Measurements from ENCODE around the gene ZNF653.

Gene ZNF653, protein sequence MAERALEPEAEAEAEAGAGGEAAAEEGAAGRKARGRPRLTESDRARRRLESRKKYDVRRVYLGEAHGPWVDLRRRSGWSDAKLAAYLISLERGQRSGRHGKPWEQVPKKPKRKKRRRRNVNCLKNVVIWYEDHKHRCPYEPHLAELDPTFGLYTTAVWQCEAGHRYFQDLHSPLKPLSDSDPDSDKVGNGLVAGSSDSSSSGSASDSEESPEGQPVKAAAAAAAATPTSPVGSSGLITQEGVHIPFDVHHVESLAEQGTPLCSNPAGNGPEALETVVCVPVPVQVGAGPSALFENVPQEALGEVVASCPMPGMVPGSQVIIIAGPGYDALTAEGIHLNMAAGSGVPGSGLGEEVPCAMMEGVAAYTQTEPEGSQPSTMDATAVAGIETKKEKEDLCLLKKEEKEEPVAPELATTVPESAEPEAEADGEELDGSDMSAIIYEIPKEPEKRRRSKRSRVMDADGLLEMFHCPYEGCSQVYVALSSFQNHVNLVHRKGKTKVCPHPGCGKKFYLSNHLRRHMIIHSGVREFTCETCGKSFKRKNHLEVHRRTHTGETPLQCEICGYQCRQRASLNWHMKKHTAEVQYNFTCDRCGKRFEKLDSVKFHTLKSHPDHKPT

DNA sequence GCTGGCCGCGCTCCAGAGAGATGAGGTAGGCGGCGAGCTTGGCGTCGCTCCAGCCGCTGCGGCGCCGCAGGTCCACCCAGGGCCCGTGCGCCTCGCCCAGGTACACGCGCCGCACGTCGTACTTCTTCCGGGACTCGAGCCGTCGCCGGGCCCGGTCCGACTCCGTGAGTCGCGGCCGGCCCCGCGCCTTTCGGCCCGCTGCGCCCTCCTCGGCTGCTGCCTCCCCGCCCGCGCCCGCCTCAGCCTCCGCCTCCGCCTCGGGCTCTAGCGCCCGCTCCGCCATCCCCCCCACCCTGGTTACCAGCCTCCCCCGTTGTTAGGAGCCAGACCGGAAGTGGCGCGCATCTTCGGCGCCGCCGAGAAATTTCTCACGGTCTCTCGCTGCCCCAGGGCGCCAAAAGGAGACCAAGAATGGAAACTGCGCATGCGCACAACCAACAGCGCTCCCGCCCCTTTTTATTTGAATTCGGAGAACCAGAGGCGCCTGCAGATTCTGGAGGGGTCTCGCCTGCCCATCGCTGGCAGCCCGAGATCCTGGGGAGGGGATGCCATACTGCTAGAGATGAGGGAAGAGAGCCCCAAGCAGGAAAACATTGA lies at the start of gene ZNF653:
Gene ZNF653 (minus strand): TSS at position 336 of the 597 bp plus-strand sequence. CDS start 53 bp downstream, at position 283.
- peak; percentile 98 for DNase-seq (ENCODE audit: low spot score)

GRCh38 chr19:11555246-11555645 lies 49.6 kb upstream of the ZNF653 start:
- no peak for DNase-seq (ENCODE audit: low spot score)

GRCh38 chr19:11554160-11554559 lies 48.5 kb upstream of the ZNF653 start:
- DNase-seq (ENCODE audit: low spot score) = peak; percentile 0

DNA sequence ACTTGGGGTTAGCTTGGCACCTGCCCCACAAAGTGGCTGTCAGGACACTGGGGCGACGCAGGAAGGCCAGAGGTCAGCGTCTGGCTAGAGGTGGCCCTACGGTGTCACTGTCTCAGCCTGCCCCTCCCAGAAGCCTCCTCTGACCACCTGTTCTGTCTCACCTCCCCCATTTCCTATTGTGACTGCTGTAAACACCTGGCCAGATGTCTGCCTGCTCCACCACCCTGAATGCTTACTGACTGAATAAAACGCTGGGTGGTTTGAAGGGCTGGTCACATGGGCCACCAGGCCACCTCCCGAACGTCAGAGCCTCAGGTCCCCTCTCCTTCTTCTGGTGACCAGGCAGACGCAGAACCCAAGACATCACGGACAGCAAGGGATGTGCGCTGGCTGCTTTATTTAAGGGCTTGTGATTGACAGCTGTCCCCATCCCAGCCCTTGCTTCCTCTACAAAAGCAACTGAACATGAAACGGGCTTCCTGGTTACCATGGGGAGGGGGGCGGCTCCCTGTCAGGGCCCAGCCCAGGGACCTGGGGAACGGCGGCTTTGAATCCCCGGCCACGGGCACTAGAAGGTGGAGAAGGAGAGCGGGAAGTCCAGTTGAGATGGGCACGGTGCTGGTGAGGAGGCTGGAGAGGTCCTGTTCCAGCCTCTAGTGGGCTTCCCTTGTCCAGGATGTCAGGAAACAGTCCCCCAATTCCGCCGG lies 47.2 kb upstream of the ZNF653 start:
- peak; percentile 2 for DNase-seq (ENCODE audit: low spot score)

DNA sequence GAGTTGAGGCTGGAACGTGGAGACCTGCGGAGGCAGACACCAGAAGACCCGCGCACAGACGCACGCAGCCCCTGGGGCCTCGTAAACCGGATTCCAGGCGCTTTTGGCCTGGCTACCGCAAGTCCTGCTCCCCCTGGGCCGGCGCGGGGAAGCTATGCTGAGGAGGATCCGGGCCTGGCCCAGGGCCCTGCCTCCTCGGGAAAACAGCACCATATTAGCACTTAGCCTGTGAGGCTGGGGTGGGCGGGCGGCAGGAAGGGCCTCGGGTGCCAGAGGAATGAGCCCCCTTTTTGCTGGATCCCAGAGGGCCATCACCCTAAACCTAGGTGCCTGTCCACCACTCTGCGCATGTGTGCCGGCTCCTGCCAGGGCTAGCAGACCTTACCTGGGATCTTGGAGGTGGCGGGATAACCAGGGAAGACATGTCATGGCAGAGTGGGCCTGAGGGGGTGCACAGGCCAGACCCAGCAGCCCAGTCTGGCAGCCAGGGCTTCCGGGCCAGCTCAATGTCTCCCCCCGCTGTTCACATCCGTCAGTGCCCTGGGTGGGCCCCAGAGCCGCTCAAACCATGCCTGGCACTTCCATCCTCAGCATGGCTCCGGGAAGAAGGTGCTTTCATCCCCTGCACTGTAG lies 46.1 kb upstream of the ZNF653 start:
- peak; percentile 53 for DNase-seq (ENCODE audit: low spot score)

- DNase-seq (ENCODE audit: low spot score) = no peak
Observed at GRCh38 chr19:11550265-11550664, 44.6 kb upstream of the ZNF653 start.

GRCh38 chr19:11549386-11549953 lies 43.8 kb upstream of the ZNF653 start:
- DNase-seq (ENCODE audit: low spot score) = no peak

DNA sequence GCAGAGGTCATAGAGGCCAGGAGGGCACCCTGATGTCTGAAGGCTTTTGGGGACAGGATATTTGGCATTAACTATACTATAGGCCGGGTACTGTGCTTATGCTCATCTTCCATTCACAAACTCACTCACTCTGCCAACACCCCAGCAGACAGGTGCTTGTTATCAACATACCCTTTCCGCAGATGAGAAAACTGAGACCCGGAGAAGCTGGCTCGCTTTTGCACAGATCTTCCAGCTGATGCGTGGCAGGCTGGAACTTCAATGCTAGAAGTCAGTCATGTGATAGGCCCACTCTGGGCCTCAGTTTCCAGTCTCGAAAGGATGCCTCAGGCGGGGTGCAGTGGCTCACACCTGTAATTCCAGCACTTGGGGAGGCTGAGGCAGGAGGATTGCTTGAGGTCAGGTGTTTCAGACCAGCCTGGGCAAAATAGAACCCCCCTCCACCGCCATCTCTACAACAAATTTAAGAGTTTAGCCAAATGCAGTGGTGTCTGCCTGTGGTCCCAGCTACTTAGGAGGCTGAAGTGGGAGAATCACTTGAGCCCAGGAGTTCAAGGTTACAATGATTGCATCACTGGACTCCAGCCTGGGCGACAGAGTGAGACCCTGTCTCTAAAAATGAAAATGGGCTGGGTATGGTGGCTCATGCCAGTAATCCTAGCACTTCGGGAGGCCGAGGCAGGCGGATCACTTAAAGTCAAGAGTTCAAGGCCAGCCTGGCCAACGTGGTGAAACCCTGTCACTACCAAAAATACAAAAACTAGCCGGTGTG lies 42.5 kb upstream of the ZNF653 start:
- DNase-seq (ENCODE audit: low spot score) = no peak

GRCh38 chr19:11541238-11541637 lies 35.6 kb upstream of the ZNF653 start:
- no peak for DNase-seq (ENCODE audit: low spot score)

DNA sequence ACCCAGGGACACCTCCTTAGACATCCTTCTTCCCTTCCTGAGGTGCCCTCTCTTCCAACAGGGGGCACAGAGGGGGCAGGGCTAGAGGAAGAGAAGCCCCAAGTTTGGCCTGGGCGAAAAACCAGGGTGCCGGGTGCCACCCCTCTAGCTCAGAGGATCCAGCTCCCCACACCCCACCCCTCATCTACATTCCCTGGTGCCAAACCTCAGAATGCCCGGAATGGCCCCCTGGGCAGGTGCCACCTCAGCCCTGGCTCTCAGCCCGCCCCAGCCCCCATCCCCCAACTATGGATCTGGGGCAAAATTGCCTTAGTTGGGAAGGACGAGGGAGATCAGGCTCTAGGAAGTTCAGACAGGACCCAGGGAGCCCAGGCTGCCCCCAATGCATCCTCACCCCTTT lies 35.0 kb upstream of the ZNF653 start:
- no peak for DNase-seq (ENCODE audit: low spot score)

DNA sequence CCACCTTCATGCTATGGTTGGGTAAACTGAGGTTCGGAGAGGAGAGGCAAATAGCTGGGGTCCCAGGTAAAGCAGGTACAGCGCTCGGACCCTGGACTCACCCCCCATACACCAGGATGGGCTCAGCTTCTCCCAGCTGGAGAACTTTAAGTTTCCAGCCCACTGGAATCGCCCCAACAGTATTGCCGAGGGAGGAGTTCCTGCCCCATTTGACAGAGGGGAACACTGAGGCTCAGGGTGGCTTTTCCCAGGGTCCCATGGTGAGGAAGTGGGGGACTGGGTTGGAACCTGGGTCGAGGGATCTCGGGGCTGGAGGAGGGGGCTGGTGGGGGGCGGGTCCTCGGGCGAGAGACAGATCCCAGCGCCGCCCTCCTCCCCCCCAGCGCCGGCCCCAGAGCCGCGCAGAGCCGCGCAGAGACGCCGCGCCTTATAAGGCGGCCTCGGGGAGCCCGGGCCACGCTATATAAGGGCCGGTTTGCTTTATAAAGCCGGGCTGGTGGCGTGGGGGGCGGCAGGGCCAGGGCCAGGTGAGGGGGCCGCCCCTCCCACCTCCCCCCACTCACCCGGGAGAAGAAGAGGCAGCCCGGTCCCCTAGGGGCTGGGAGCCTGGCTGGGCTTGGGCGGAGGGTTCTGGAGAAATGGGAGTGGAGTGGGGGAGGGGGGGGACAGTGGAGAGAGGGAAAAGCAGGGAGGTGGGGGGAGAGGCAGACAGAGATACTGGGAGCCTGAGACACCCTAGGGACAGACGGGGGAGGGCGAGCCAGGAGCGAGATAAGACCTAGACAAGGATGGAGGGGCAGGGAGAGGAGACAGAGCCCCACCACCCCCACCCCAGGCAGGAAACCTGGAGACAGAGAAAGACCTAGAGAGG lies 34.1 kb upstream of the ZNF653 start:
- DNase-seq (ENCODE audit: low spot score) = peak; percentile 74

GRCh38 chr19:11538232-11539036 lies 32.8 kb upstream of the ZNF653 start, which contains the start of gene CNN1:
CNN1 (plus strand) TSS chr19:11538851; CDS start chr19:11538928, 77 bp downstream.
- DNase-seq (ENCODE audit: low spot score) = peak; percentile 93

GRCh38 chr19:11535792-11536595 lies 30.4 kb upstream of the ZNF653 start:
- DNase-seq (ENCODE audit: low spot score) = peak; percentile 99

GRCh38 chr19:11534948-11535347 lies 29.3 kb upstream of the ZNF653 start:
- DNase-seq (ENCODE audit: low spot score) = no peak

DNA sequence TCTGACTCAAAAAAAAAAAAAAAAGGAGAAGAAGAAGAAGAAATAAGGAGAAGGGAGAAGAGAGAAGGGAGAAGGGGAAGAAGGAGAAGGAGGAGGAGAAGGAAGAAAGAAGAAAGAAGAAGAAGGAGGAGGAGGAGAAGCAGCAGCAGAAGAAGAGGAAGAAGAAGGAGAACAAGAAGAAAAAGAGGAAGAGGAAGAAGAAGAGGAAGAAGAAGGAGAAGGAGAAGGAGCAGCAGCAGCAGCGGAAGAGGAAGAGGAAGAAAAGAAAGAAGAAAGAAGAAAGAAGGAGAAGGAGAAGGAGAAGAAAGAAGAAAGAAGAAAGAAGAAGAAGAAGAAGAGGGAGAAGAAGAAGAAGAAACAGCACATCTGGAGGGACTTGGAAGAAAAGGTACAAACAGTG lies 28.9 kb upstream of the ZNF653 start:
- no peak for DNase-seq (ENCODE audit: low spot score)

DNA sequence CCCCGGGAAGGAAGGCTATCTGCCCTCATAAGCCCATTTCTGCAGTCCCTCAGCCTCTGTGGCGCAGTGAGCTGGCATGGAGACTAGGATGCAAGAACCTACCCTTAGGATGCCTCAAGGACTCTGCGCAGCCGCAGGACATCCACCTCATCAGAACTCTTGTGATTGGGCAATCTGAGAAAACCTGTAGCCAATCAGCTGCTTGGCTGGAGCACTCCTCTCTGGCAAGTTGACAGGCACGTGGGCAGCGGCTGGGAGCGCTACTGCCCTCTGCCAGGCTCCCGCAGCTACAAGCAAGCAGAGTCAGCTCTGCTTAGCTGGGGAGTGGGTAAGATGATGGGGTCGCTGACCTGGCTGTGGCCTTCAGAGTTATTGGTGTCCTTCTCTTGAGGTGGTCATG lies 24.8 kb upstream of the ZNF653 start:
- peak; percentile 58 for DNase-seq (ENCODE audit: low spot score)

DNA sequence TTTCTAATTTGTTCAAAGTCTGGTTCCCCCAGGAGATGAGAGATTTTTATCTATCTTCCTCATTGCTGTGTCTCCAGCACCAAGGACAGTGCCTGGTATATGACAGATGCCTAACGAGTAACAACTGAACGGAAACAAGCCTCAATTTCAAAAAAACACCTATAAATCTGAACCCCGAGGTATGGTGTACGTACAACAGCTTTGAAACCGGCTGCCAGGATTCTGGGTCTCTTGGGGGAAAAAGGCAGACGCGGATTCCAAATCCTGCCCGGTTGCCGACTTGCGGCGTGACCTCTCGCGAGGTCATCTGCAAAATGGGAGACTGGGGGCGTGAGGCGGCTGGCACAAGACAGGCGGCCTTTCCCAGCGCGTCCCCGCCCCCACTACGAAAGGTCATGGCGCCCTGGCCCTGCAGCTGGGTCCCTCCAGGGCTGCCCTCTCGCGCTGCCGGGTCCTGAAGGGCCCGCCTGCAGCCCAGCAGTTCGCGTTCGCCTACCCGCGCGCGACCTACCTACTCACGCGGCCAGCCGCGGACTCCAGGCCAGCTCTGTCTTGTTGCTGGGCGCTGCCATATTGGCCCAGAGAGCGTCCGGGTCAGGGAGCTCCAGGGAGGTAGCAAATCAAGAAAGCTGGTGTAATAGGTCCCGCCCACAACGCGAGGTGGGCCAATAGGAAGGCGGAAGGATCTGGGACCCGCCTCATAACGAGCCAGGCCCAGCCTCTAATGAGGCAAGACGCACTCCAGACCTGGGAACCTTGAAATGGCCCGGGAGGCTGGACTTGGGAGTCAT lies 23.1 kb upstream of the ZNF653 start, which contains the start of gene ECSIT:
Gene ECSIT (minus strand): TSS at position 584 of the 791 bp plus-strand sequence. CDS start 9,964 bp downstream, outside the sequence.
- DNase-seq (ENCODE audit: low spot score) = peak; percentile 97

All from AG20443 (cell line).